Nephron (organoid): Measurements from ENCODE around the gene RMRP.

Experiments used
- H3K27ac Mint-ChIP-seq, 3 experiments: 2 replicates each; pipeline ENCODE4 v1.8.0; 2020; ENCODE audit warnings: mixed read lengths in 3 of 3, mild to moderate bottlenecking in 2 of 3, moderate library complexity in 1 of 3
- H3K27me3 Mint-ChIP-seq: 2 replicates; pipeline ENCODE4 v1.8.0; 2021; ENCODE audit warnings: low read depth, mild to moderate bottlenecking, moderate library complexity, mixed read lengths
- H3K36me3 Mint-ChIP-seq: 2 replicates; pipeline ENCODE4 v1.8.0; 2020; ENCODE audit warnings: low read depth, mixed read lengths
- H3K4me1 Mint-ChIP-seq: 2 replicates; pipeline ENCODE4 v1.8.0; 2020; ENCODE audit warnings: mixed read lengths
- H3K4me3 Mint-ChIP-seq, 3 experiments: 2 replicates each; pipeline ENCODE4 v1.8.0; 2020; ENCODE audit warnings: mild to moderate bottlenecking in 3 of 3, mixed read lengths in 3 of 3, moderate library complexity in 2 of 3
- H3K9me3 Mint-ChIP-seq: 2 replicates; pipeline ENCODE4 v1.8.0; 2020; ENCODE audit warnings: mixed read lengths
- TF ChIP-seq, protein P1 (sequence below), 3 experiments: fragments of 200-600 bp; sonication (generic); IDR thresholded peaks; one replicate each; pipeline ENCODE4 v1.5.0; 2021; ENCODE audit warnings: antibody characterized with exemption in 3 of 3; ENCODE audit not compliant: unreplicated experiment in 3 of 3

Gene RMRP

DNA sequence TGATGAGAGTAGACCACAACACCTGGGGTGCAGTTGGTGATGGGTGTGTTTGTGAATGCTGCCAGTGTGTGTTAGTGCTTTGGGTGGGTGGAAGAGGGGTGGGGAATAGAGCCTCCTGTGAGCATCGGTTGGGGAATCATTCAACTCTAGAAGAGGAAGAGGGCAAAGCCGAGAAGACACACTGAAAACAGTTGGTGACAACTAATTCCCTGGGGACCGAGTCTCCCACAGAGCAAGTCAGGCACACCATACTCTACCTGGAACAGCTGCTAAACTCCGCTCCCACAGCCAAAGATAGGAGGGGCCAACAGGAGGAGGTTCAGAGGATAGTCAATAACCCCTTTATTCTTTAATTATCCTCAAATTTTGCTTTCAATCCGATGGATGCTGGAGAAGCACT is 8.7 kb upstream of the RMRP start:
- TF ChIP-seq, protein P1, sequence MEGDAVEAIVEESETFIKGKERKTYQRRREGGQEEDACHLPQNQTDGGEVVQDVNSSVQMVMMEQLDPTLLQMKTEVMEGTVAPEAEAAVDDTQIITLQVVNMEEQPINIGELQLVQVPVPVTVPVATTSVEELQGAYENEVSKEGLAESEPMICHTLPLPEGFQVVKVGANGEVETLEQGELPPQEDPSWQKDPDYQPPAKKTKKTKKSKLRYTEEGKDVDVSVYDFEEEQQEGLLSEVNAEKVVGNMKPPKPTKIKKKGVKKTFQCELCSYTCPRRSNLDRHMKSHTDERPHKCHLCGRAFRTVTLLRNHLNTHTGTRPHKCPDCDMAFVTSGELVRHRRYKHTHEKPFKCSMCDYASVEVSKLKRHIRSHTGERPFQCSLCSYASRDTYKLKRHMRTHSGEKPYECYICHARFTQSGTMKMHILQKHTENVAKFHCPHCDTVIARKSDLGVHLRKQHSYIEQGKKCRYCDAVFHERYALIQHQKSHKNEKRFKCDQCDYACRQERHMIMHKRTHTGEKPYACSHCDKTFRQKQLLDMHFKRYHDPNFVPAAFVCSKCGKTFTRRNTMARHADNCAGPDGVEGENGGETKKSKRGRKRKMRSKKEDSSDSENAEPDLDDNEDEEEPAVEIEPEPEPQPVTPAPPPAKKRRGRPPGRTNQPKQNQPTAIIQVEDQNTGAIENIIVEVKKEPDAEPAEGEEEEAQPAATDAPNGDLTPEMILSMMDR (IDR thresholded peaks at IDR 0.05; ENCODE audit: unreplicated experiment in 3 of 3): no peak
- Mint-ChIP-seq H3K36me3 (peaks cover 8% of the 10 kb centered on the region), H3K4me1 (peaks cover 53% of the 10 kb centered on the region), H3K9me3 (no peaks in the 10 kb centered on the region), H3K4me3 (peak overlapping the region in 2 of 3 experiments; percentile 17 to 87), H3K27ac (peak overlapping the region; percentile 78 to 85 (median 84)), H3K27me3 (no peaks in the 10 kb centered on the region)

DNA sequence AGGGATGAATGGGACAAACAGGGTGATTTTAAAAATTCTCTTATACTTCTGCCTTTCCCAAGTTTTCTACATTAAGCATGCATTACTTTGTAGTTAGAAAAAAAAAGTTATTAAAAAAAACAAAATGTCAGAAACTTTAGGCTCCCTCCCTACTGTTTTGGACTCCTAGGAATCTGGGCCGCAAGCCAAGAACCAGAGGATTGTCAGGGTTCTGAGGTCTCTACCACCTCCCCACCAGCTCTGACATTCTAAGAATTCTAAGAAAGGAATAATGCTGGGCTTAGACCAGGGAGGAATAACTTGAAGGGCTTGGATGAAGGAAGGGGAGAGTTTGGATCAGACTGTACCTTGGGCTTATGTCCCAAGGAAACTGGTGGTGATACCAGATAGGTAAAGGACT is 8.2 kb upstream of the RMRP start:
- Mint-ChIP-seq H3K36me3 (peaks cover 9% of the 10 kb centered on the region), H3K27ac (peak overlapping the region; percentile 78 to 85 (median 84)), H3K4me1 (peaks cover 57% of the 10 kb centered on the region), H3K9me3 (no peaks in the 10 kb centered on the region), H3K4me3 (peak overlapping the region; percentile 73 to 87 (median 85)), H3K27me3 (no peaks in the 10 kb centered on the region)
- TF ChIP-seq, protein P1 (IDR thresholded peaks at IDR 0.05; ENCODE audit: unreplicated experiment in 3 of 3): no peak

DNA sequence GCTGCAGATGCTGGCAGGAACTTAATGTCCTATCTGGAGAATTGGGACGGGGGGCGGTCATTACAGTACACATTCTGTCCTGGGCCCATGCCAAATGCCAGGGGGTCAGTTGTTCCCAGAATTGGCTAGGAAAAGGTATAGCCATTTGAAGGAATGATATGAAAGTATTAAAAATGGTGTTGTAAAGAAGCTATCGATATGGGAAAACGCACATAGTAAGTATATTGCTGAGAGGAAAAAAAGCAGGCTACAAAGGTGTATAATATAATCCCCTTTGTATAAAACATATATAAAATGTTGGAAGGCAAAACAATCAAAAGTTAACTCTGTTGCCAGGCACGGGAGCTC is 7.6 kb upstream of the RMRP start:
- H3K4me1 Mint-ChIP-seq: peaks cover 60% of the 10 kb centered on the region
- peaks cover 15% of the 10 kb centered on the region for H3K36me3 Mint-ChIP-seq
- peak overlapping the region; percentile 27 to 89 (median 84) for H3K27ac Mint-ChIP-seq
- peak overlapping the region; percentile 85 to 87 (median 87) for H3K4me3 Mint-ChIP-seq
- H3K9me3 Mint-ChIP-seq: no peaks in the 10 kb centered on the region
- TF ChIP-seq, protein P1 (IDR thresholded peaks at IDR 0.05; ENCODE audit: unreplicated experiment in 3 of 3): no peak
- H3K27me3 Mint-ChIP-seq: no peaks in the 10 kb centered on the region

DNA sequence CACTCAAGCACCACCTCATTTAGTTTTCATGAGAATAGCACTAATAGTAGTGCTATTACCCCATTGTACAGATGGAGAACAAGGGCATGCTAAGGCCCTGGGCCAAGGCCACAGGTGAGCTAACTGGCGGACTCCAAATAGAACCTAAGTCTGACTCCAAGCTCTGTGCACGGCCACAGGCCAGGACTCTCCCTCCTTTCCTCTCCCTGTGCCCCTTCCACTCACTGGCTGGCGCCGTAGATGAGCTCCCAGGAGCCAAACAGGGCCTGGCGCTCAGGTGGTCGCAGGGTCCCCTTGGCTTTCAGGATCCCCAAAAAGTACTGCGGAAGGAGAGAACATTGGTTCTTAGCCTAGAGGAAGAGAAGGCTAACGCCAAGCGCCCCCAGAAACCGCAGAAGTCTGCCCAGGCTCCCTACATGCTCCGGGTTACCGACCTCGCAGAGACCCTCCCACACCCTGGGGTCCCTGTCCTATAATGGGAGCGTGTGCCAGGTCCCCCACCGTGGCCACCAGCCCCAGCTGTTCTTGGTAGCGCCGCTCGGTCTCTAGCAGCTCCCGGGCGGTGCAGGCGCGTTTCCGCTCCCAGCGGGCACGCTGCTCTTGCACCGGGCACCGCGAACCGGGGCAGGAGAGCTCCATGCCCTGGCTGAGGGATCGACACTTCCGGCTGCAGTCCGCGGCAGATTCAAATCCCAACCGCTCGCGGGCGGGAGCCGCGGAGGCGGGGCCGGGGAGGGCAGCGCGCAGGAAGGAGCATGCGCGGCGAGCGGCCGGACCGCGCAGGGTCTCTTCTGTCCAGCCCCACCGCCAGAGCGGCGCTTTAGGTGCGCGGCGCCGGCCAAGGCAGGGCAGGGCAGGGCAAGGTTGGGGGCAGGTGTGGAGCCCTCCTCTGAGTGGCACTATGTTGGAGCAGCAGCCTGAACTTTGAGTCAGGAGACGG is 7.0 kb upstream of the RMRP start, which contains the start of gene ARHGEF39:
TSS of gene ARHGEF39 (minus strand) at position 665 of the 940 bp plus-strand sequence. CDS start at position 639, 26 bp downstream.
- Mint-ChIP-seq H3K27ac (peak within 1 kb of the TSS; percentile 78 to 89 (median 84)), H3K36me3 (peaks cover 19% of the 10 kb centered on the region), H3K4me1 (peaks cover 63% of the 10 kb centered on the region), H3K4me3 (peak within 1 kb of the TSS; percentile 85 to 87 (median 87)), H3K9me3 (no peaks in the 10 kb centered on the region), H3K27me3 (no peaks in the 10 kb centered on the region)
- TF ChIP-seq, protein P1 (IDR thresholded peaks at IDR 0.05; ENCODE audit: unreplicated experiment in 3 of 3): peak in 2 of 3 experiments; percentile 18 to 38

DNA sequence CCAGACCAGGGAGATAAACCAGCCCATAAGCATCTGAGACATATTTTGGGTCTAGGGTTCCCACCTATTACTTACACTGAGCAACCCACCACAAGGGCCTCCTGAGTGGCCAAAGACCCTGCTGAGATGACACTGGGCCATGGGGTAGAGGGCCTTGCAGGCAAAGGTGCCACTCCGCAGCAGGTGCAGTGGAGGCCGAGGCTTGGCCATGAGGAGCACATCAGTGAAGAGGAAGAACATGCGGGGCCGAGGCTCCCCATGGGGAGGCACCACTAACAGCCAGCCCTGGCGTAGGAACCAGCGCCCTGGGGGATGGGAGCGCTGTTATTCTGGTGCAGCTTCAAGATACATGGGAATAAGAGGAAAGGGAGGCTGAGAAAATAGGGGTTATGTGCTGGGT is 4.6 kb upstream of the RMRP start:
- peaks cover 28% of the 10 kb centered on the region for H3K36me3 Mint-ChIP-seq
- TF ChIP-seq, protein P1 (IDR thresholded peaks at IDR 0.05; ENCODE audit: unreplicated experiment in 3 of 3): no peak

More for the DNA sequence above, 4.6 kb upstream of the RMRP start:
- H3K9me3 Mint-ChIP-seq: no peaks in the 10 kb centered on the region
- H3K27me3 Mint-ChIP-seq: peaks cover 5% of the 10 kb centered on the region
- peaks cover 63% of the 10 kb centered on the region for H3K4me1 Mint-ChIP-seq
- peak overlapping the region; percentile 1 to 87 (median 37) for H3K4me3 Mint-ChIP-seq
- peak overlapping the region in 2 of 3 experiments; percentile 58 to 73 for H3K27ac Mint-ChIP-seq
